ENCODE results near the gene NAB2. TPM values are rescaled to one million over a fixed set of nuclear protein-coding genes. Genes with fewer than 3 reads are reported as not detected.
A peak's percentile ranks its signal among the peaks of the same experiment; 100 is the strongest.

Gene NAB2
- polyA plus RNA-seq, 1 of the 3 experiments (the other 2 are of a cell fraction), result 23.7 TPM

DNA sequence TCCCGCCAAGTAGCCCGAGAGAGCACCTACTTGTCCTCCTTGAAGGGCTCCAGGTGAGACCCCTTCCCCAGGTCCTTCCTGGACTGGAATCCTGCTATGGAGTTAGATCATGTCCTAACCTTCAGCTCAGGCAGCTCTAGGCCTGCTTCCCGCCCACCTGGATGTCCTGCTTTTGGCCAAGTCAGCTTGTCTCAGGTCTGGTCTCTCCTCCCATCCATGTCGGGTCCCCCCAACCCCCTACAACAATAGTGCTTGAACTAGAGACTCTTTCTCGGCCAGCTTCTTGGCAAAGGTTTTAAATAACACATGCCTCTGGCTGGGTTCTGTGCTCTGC lies 3.6 kb downstream of the NAB2 start:
- Histone ChIP-seq H3F3A (replicated peaks; ENCODE audit: insufficient read depth) (peaks cover 15% of the 10 kb centered on the region), H3K27ac (ENCODE audit: low read depth in 2 of 2, low read length in 1 of 2) (no peak overlapping the region), H3K36me3 (replicated peaks in 1 of 2; ENCODE audit: control insufficient read depth in 1 of 2, insufficient read depth in 2 of 2, low read length in 1 of 2) (peaks cover 28 to 46% of the 10 kb centered on the region in 2 experiments), H3K9ac (no peak overlapping the region), H3K79me2 (ENCODE audit: insufficient read depth) (peaks cover 39% of the 10 kb centered on the region), H3K4me3 (ENCODE audit: low read depth in 2 of 2, low read length in 1 of 2) (no peak overlapping the region), H3K4me1 (ENCODE audit: control insufficient read depth in 1 of 2, insufficient read depth in 2 of 2, low read depth in 1 of 2, low read length in 1 of 2) (peaks cover 9 to 27% of the 10 kb centered on the region in 2 experiments; a peak in 2 of 4 replicates), H3K4me2 (peak overlapping the region; percentile 89; the same call in 1 of the 2 replicates), H2AFZ (ENCODE audit: low read depth) (no peak overlapping the region), H3K9me3 (no peaks in the 10 kb centered on the region), H4K20me1 (ENCODE audit: insufficient read depth) (peaks cover 35% of the 10 kb centered on the region), H3K9me2 (no peaks in the 10 kb centered on the region), H3K27me3 (ENCODE audit: insufficient read depth) (no peaks in the 10 kb centered on the region)
- WGBS (ENCODE audit: low lambda C conversion rate), result 91% methylated on average over 5 of the region's 5 CpGs
- CTCF ChIA-PET, result interaction anchor here (0.8 to 23.2 kb wide), 15 partner anchors 13 to 147 kb away, joined by 3 to 339 read pairs (median 4); partner anchors contain the start of genes NEMP1 and STAT6
- POLR2A ChIA-PET, result interaction anchor here (0.6 kb wide), 1 partner anchor 566 kb away, joined by 3 read pairs; no protein-coding TSS in a partner anchor
- peak; percentile 3 for DNase-seq
- TF ChIP-seq NFIC (IDR thresholded peaks at IDR 0.05; ENCODE audit: borderline replicate concordance), result no peak
- no peak for TF ChIP-seq GATA2 (CRISPR knock-in tag; IDR thresholded peaks at IDR 0.05)
- TF ChIP-seq CHD2 (IDR thresholded peaks at IDR 0.05; ENCODE audit: low read length, partially characterized antibody), result no peak
- no peak for TF ChIP-seq TAF1 (IDR thresholded peaks at IDR 0.05; ENCODE audit: borderline replicate concordance, low read depth, low read length)
- TF ChIP-seq JUND (IDR thresholded peaks at IDR 0.05), result no peak
- TF ChIP-seq TCF12 (IDR thresholded peaks at IDR 0.05), result no peak
- no peak for TF ChIP-seq FOSL2 (IDR thresholded peaks at IDR 0.05; ENCODE audit: borderline replicate concordance, low read depth)
- TF ChIP-seq CTCF (IDR thresholded peaks at IDR 0.05), result no peak
- no peak for TF ChIP-seq IRF3 (IDR thresholded peaks at IDR 0.05; ENCODE audit: low read depth, low read length)
- no peak for TF ChIP-seq MEF2A (IDR thresholded peaks at IDR 0.05; ENCODE audit: borderline replicate concordance, low read depth)
- no peak for TF ChIP-seq YY1 (IDR thresholded peaks at IDR 0.05; ENCODE audit: low read depth)
- TF ChIP-seq EZH2phosphoT487 (IDR thresholded peaks at IDR 0.05; ENCODE audit: borderline replicate concordance, low read depth), result no peak

DNA sequence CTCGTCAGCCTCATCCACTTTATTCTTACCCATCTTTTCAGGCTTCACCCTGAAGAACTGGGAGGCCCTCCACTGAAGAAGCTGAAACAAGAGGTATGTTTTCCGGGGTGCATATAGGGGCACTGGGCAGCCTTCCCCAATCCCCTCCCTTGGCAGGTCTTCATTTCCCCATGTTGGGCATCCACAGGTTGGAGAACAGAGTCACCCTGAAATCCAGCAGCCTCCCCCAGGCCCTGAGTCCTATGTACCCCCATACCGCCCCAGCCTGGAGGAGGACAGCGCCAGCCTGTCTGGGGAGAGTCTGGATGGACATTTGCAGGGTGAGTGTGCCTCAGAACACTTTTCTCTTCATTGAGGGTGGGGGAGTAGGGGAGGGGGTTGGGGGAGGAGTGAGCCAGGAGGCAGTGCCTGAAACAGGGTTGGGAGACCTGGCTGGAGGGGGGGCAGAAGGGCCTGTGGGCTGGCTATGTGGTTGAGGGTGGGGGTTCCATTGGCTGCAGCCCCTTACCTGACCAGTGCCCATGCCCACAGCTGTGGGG lies 4.0 kb downstream of the NAB2 start:
- Histone ChIP-seq H3K9ac (no peak overlapping the region), H3K36me3 (replicated peaks in 1 of 2; ENCODE audit: control insufficient read depth in 1 of 2, insufficient read depth in 2 of 2, low read length in 1 of 2) (peaks cover 28 to 46% of the 10 kb centered on the region in 2 experiments), H4K20me1 (ENCODE audit: insufficient read depth) (peaks cover 35% of the 10 kb centered on the region), H2AFZ (ENCODE audit: low read depth) (no peak overlapping the region), H3K4me1 (ENCODE audit: control insufficient read depth in 1 of 2, insufficient read depth in 2 of 2, low read depth in 1 of 2, low read length in 1 of 2) (peaks cover 9 to 25% of the 10 kb centered on the region in 2 experiments; a peak in 2 of 4 replicates), H3K27ac (ENCODE audit: low read depth in 2 of 2, low read length in 1 of 2) (no peak overlapping the region), H3K79me2 (ENCODE audit: insufficient read depth) (peaks cover 39% of the 10 kb centered on the region), H3K27me3 (ENCODE audit: insufficient read depth) (no peaks in the 10 kb centered on the region), H3K4me2 (peak overlapping the region; percentile 89; the same call in 1 of the 2 replicates), H3K4me3 (ENCODE audit: low read depth in 2 of 2, low read length in 1 of 2) (no peak overlapping the region), H3F3A (replicated peaks; ENCODE audit: insufficient read depth) (peaks cover 11% of the 10 kb centered on the region), H3K9me3 (no peaks in the 10 kb centered on the region), H3K9me2 (no peaks in the 10 kb centered on the region)
- DNase-seq, result no peak
- 95% methylated on average over 4 of the region's 4 CpGs for WGBS (ENCODE audit: low lambda C conversion rate)
- ChIA-PET POLR2A (interaction anchor here (0.6 kb wide), 1 partner anchor 565 kb away, joined by 3 read pairs; no protein-coding TSS in a partner anchor), CTCF (interaction anchor here (0.7 to 23.2 kb wide), 17 partner anchors 13 to 146 kb away, joined by 3 to 339 read pairs (median 4); partner anchors contain the start of genes NEMP1, STAT6 and TAC3)
- TF ChIP-seq RCOR1 (IDR thresholded peaks at IDR 0.05; ENCODE audit: low read length) (no peak), NFIC (IDR thresholded peaks at IDR 0.05; ENCODE audit: borderline replicate concordance) (no peak), FOSL2 (IDR thresholded peaks at IDR 0.05; ENCODE audit: borderline replicate concordance, low read depth) (no peak), RAD21 (IDR thresholded peaks at IDR 0.05; ENCODE audit: low read length) (no peak), EZH2phosphoT487 (IDR thresholded peaks at IDR 0.05; ENCODE audit: borderline replicate concordance, low read depth) (no peak), RXRA (IDR thresholded peaks at IDR 0.05; ENCODE audit: borderline replicate concordance, low read depth) (no peak), RFX5 (IDR thresholded peaks at IDR 0.05; ENCODE audit: low read length) (no peak), NRF1 (IDR thresholded peaks at IDR 0.05; ENCODE audit: low read depth, low read length) (no peak), YY1 (IDR thresholded peaks at IDR 0.05; ENCODE audit: low read depth) (no peak), SMC3 (IDR thresholded peaks at IDR 0.05; ENCODE audit: low read depth, low read length) (no peak), MEF2A (IDR thresholded peaks at IDR 0.05; ENCODE audit: borderline replicate concordance, low read depth) (no peak), GATA2 (CRISPR knock-in tag; IDR thresholded peaks at IDR 0.05) (no peak), JUND (IDR thresholded peaks at IDR 0.05) (no peak), TCF12 (IDR thresholded peaks at IDR 0.05) (no peak), EP300 (IDR thresholded peaks at IDR 0.05; ENCODE audit: borderline replicate concordance in 1 of 2, low read depth in 1 of 2, low read length in 1 of 2) (no peak), POLR2AphosphoS5 (IDR thresholded peaks at IDR 0.05; ENCODE audit: low read depth, low read length) (no peak), TEAD4 (IDR thresholded peaks at IDR 0.05; ENCODE audit: borderline replicate concordance, insufficient read depth) (no peak), SIN3A (IDR thresholded peaks at IDR 0.05; ENCODE audit: borderline replicate concordance, low read depth, low read length) (no peak)
